ENCODE data around the gene KRTAP2-1.

DNA sequence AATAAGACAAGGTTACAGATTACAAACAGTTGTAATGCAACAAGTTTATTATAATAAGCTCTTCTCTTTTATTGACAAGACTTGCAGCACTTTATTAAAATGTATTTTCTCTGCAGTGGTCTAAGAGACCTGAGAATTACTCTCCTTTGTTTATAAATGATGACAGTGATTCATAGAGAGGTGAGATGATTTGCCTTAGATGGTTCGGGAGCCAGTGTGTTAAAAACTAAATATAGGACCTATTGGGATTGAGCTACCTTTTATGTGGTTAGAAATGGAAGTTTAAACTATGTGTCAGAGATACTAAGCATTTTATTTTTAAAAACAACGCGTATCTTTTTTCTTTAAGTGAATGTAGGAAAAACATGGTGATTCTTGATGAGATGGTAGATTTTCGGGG, 50.3 kb downstream of the KRTAP2-1 start:
- TF ChIP-seq, protein P1, sequence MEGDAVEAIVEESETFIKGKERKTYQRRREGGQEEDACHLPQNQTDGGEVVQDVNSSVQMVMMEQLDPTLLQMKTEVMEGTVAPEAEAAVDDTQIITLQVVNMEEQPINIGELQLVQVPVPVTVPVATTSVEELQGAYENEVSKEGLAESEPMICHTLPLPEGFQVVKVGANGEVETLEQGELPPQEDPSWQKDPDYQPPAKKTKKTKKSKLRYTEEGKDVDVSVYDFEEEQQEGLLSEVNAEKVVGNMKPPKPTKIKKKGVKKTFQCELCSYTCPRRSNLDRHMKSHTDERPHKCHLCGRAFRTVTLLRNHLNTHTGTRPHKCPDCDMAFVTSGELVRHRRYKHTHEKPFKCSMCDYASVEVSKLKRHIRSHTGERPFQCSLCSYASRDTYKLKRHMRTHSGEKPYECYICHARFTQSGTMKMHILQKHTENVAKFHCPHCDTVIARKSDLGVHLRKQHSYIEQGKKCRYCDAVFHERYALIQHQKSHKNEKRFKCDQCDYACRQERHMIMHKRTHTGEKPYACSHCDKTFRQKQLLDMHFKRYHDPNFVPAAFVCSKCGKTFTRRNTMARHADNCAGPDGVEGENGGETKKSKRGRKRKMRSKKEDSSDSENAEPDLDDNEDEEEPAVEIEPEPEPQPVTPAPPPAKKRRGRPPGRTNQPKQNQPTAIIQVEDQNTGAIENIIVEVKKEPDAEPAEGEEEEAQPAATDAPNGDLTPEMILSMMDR (conservative IDR thresholded peaks at IDR 0.05; ENCODE audit: low read depth, low read length), result no peak
- no peak for TF ChIP-seq EZH2 (IDR thresholded peaks at IDR 0.05; ENCODE audit: low read length, unreplicated experiment)

Measured in PC-3 (cell line).